ENCODE data around the gene LAMA4.

LAMA4 gene

GRCh38 chr6:112275365-112275764, 21.0 kb upstream of the LAMA4 start:
- FAIRE-seq: no peak

GRCh38 chr6:112274774-112275173, 20.4 kb upstream of the LAMA4 start:
- FAIRE-seq: no peak

GRCh38 chr6:112272799-112273198, 18.4 kb upstream of the LAMA4 start:
- FAIRE-seq: no peak

- no peak for FAIRE-seq
Observed at GRCh38 chr6:112270756-112271155, 16.4 kb upstream of the LAMA4 start.

- FAIRE-seq: no peak
Observed at GRCh38 chr6:112269979-112270566, 15.7 kb upstream of the LAMA4 start.

- no peak for FAIRE-seq
Observed at GRCh38 chr6:112269114-112269513, 14.7 kb upstream of the LAMA4 start.

GRCh38 chr6:112268654-112269053, 14.3 kb upstream of the LAMA4 start:
- no peak for FAIRE-seq

GRCh38 chr6:112268019-112268418, 13.7 kb upstream of the LAMA4 start:
- FAIRE-seq: no peak

- no peak for FAIRE-seq
Observed at GRCh38 chr6:112266331-112266730, 12.0 kb upstream of the LAMA4 start.

GRCh38 chr6:112259337-112259675, 4.9 kb upstream of the LAMA4 start:
- no peak for FAIRE-seq

GRCh38 chr6:112258642-112259336, 4.4 kb upstream of the LAMA4 start:
- FAIRE-seq: no peak

- no peak for FAIRE-seq
Observed at GRCh38 chr6:112257178-112257855, 3.0 kb upstream of the LAMA4 start.

GRCh38 chr6:112254921-112255320, 554 bp upstream of the LAMA4 start:
- FAIRE-seq: no peak

- FAIRE-seq: no peak
Observed at GRCh38 chr6:112253498-112253840, 898 bp downstream of the LAMA4 start.

- FAIRE-seq: no peak
Observed at GRCh38 chr6:112252571-112253497, 1.5 kb downstream of the LAMA4 start.

GRCh38 chr6:112251171-112251875, 3.0 kb downstream of the LAMA4 start:
- no peak for FAIRE-seq

GRCh38 chr6:112249489-112249888, 4.9 kb downstream of the LAMA4 start:
- no peak for FAIRE-seq

GRCh38 chr6:112247275-112247674, 7.1 kb downstream of the LAMA4 start:
- FAIRE-seq: no peak

GRCh38 chr6:112245511-112246203, 8.7 kb downstream of the LAMA4 start:
- FAIRE-seq: no peak

GRCh38 chr6:112243861-112244827, 10.2 kb downstream of the LAMA4 start:
- FAIRE-seq: no peak
